HL-60 (cell line): Measurements from ENCODE around the gene RERE.

Experiments used
- DNase-seq, 2 experiments: peaks; one replicate each; pipeline ENCODE4 v3.0.0-alpha.2; 2010 to 2020; ENCODE audit warnings: low read depth in 1 of 2, low spot score in 1 of 2
- H3K27ac ChIP-seq: fragments of 250-450 bp; sonication (Bioruptor Pico); replicated peaks from 2 replicates; pipeline ENCODE4 v1.5.1; 2020; ENCODE audit warnings: mild to moderate bottlenecking, moderate library complexity
- H3K27me3 ChIP-seq: fragments of 250-450 bp; sonication (Bioruptor Pico); 2 replicates; pipeline ENCODE4 v1.5.1; 2021; ENCODE audit warnings: mild to moderate bottlenecking, moderate library complexity; ENCODE audit not compliant: insufficient read depth, poor library complexity, severe bottlenecking
- H3K4me3 ChIP-seq: replicated peaks from 2 replicates; pipeline ENCODE4 v1.5.1; 2011; ENCODE audit warnings: mild to moderate bottlenecking, control low read depth, low read length; ENCODE audit not compliant: insufficient read depth
- GABPA ChIP-seq: IDR thresholded peaks from 2 replicates; pipeline ENCODE4 v1.6.1; 2012; ENCODE audit warnings: low read depth
- POLR2AphosphoS5 ChIP-seq: IDR thresholded peaks from 2 replicates; pipeline ENCODE4 v1.6.1; 2012; ENCODE audit warnings: low read depth
- SPI1 ChIP-seq: IDR thresholded peaks from 2 replicates; pipeline ENCODE4 v1.6.1; 2012; ENCODE audit warnings: low read depth, mild to moderate bottlenecking, borderline replicate concordance
- TF ChIP-seq, protein P1 (sequence below): IDR thresholded peaks from 2 replicates; pipeline ENCODE4 v1.6.1; 2012; ENCODE audit warnings: low read depth; ENCODE audit not compliant: insufficient replicate concordance
- TF ChIP-seq, protein P2 (sequence below): IDR thresholded peaks from one replicate; pipeline ENCODE4 v1.5.1; 2011; ENCODE audit warnings: low read length, control low read depth, inconsistent platforms; ENCODE audit not compliant: insufficient read depth

Gene RERE

DNA sequence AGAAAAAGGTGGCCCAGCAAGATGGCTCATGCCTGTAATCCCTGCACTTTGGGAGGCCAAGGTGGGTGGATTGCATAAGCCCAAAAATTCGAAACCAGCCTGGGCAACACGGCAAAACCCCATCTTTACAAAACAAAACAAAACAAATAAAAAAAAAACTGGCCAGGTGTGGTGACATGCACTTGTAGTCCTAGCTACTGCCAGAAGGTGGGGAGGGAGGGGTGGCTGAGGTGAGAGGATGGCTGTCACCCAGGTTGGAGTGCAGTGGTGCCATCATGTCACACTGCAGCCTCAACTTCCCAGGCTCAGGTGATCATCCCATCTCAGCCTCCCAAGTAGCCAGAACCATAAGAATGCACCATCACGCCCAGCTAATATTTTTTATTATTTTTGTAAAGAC is 22.8 kb downstream of the RERE start:
- H3K27me3 ChIP-seq: no peaks in the 10 kb centered on the region
- no peak overlapping the region for H3K4me3 ChIP-seq
- TF ChIP-seq SPI1: no peak
- TF ChIP-seq GABPA: no peak
- TF ChIP-seq, protein P1, sequence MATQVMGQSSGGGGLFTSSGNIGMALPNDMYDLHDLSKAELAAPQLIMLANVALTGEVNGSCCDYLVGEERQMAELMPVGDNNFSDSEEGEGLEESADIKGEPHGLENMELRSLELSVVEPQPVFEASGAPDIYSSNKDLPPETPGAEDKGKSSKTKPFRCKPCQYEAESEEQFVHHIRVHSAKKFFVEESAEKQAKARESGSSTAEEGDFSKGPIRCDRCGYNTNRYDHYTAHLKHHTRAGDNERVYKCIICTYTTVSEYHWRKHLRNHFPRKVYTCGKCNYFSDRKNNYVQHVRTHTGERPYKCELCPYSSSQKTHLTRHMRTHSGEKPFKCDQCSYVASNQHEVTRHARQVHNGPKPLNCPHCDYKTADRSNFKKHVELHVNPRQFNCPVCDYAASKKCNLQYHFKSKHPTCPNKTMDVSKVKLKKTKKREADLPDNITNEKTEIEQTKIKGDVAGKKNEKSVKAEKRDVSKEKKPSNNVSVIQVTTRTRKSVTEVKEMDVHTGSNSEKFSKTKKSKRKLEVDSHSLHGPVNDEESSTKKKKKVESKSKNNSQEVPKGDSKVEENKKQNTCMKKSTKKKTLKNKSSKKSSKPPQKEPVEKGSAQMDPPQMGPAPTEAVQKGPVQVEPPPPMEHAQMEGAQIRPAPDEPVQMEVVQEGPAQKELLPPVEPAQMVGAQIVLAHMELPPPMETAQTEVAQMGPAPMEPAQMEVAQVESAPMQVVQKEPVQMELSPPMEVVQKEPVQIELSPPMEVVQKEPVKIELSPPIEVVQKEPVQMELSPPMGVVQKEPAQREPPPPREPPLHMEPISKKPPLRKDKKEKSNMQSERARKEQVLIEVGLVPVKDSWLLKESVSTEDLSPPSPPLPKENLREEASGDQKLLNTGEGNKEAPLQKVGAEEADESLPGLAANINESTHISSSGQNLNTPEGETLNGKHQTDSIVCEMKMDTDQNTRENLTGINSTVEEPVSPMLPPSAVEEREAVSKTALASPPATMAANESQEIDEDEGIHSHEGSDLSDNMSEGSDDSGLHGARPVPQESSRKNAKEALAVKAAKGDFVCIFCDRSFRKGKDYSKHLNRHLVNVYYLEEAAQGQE: no peak
- TF ChIP-seq, protein P2, sequence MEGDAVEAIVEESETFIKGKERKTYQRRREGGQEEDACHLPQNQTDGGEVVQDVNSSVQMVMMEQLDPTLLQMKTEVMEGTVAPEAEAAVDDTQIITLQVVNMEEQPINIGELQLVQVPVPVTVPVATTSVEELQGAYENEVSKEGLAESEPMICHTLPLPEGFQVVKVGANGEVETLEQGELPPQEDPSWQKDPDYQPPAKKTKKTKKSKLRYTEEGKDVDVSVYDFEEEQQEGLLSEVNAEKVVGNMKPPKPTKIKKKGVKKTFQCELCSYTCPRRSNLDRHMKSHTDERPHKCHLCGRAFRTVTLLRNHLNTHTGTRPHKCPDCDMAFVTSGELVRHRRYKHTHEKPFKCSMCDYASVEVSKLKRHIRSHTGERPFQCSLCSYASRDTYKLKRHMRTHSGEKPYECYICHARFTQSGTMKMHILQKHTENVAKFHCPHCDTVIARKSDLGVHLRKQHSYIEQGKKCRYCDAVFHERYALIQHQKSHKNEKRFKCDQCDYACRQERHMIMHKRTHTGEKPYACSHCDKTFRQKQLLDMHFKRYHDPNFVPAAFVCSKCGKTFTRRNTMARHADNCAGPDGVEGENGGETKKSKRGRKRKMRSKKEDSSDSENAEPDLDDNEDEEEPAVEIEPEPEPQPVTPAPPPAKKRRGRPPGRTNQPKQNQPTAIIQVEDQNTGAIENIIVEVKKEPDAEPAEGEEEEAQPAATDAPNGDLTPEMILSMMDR: no peak
- no peak for TF ChIP-seq POLR2AphosphoS5
- no peak overlapping the region for H3K27ac ChIP-seq
- DNase-seq: no peak

DNA sequence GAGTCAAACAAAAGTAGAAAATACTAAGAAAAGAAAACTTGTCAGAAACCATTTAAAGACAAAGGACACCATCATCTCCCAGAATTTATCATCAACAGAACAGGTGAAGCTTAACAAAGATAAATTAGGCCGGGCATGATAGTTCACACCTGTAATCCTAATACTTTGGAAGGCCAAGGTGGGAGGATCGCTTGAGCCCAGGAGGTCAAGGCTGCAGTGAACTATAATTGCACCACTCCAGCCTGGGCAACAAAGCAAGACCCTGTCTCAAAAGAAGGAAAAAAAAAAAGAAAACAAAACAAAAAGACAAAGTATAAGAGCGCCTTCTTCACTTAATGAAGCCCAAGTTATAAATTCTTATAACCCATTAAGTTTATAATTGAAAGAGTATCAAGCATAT is 25.6 kb downstream of the RERE start:
- Histone ChIP-seq H3K4me3 (no peak overlapping the region), H3K27ac (no peak overlapping the region), H3K27me3 (no peaks in the 10 kb centered on the region)
- TF ChIP-seq, protein P1: no peak
- TF ChIP-seq GABPA (no peak), POLR2AphosphoS5 (no peak), SPI1 (no peak)
- TF ChIP-seq, protein P2: no peak
- DNase-seq: no peak

DNA sequence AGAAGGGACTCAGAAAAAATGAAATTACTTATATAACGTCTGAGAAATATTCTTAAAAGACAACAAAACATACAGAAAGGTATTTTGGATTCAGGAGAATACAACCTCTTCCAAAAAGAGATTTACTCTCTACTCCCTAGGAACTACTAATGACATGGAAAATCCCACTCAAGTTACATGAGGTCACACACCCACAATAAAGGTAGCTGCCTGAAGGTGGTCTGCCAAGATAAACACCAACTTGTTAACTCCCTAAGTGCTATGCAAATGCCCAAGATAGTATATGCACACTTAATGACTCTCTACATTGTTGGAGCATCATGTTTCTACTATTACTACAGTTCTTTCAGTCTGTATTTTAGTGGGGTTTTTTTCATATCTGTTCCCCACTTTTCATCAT is 26.5 kb downstream of the RERE start:
- TF ChIP-seq, protein P2: no peak
- TF ChIP-seq SPI1 (no peak), POLR2AphosphoS5 (no peak), GABPA (no peak)
- TF ChIP-seq, protein P1: no peak
- no peak overlapping the region for H3K4me3 ChIP-seq
- no peaks in the 10 kb centered on the region for H3K27me3 ChIP-seq
- no peak for DNase-seq
- no peak overlapping the region for H3K27ac ChIP-seq
